ENCODE measurements around the gene RIN3. TPM values are rescaled to one million over a fixed set of nuclear protein-coding genes. Genes with fewer than 3 reads are reported as not detected.
A peak's percentile ranks its signal among the peaks of the same experiment; 100 is the strongest.

RIN3 gene
- total RNA-seq, 1 donor from 2014 or later, result 2.9 TPM

GRCh38 chr14:92513966-92514843 is 624 bp downstream of the RIN3 start:
- TF ChIP-seq CTCF (IDR thresholded peaks at IDR 0.05; ENCODE audit: insufficient read depth, low read length, severe bottlenecking), result no peak
- FAIRE-seq (no peak), DNase-seq (ENCODE audit: low read depth) (no peak)
- peak overlapping the region; percentile 67 for H3K4me3 ChIP-seq (ENCODE audit: low read depth, low read length)
- no peaks in the 10 kb centered on the region for H3K36me3 ChIP-seq (ENCODE audit: control insufficient read depth, insufficient read depth, low read length)
- no peaks in the 10 kb centered on the region for H3K27me3 ChIP-seq (ENCODE audit: control insufficient read depth, insufficient read depth, low read length)

DNA sequence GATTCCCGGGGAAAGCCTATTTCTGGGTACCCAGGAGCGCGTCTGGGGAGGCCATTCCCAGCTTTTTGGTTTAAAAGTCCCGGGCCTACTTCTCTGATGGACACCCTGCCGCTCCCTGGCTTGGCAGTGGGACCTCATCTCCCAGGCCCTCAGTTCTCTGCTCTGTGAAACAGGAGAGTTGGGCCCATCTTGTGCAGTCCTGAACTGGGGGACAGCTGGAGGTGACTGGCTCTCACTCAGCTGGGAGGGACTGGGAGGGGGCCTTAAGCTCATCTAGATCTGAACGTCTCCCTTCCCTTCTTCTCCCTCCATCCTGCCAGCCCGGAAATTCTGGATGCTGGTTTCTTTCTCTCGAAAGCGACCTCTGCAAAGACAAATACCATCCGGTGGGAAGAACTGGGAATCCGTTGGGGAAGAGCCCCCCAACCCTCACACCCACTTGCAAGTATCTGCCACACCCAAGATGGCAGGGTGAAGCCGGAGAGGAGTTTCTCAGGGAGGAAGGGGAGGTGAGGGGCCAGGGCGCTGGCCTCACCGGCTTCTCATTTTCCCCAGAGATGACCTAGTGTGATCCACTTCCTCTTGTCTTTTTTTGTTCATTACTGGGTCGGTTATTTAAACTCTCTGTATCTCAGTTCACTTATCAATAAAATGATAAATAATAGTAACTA is 1.4 kb downstream of the RIN3 start:
- no peak for FAIRE-seq
- Histone ChIP-seq H3K27me3 (ENCODE audit: control insufficient read depth, insufficient read depth, low read length) (no peaks in the 10 kb centered on the region), H3K4me3 (ENCODE audit: low read depth, low read length) (no peak overlapping the region), H3K36me3 (ENCODE audit: control insufficient read depth, insufficient read depth, low read length) (no peaks in the 10 kb centered on the region)
- no peak for DNase-seq (ENCODE audit: low read depth)
- no peak for TF ChIP-seq CTCF (IDR thresholded peaks at IDR 0.05; ENCODE audit: insufficient read depth, low read length, severe bottlenecking)

GRCh38 chr14:92515546-92516343 is 2.2 kb downstream of the RIN3 start:
- Histone ChIP-seq H3K4me3 (ENCODE audit: low read depth, low read length) (no peak overlapping the region), H3K27me3 (ENCODE audit: control insufficient read depth, insufficient read depth, low read length) (no peaks in the 10 kb centered on the region)
- FAIRE-seq, result no peak

GRCh38 chr14:92516344-92516965 is 2.9 kb downstream of the RIN3 start:
- FAIRE-seq (no peak), DNase-seq (ENCODE audit: low read depth) (no peak)
- TF ChIP-seq CTCF (IDR thresholded peaks at IDR 0.05; ENCODE audit: insufficient read depth, low read length, severe bottlenecking), result no peak
- Histone ChIP-seq H3K4me3 (ENCODE audit: low read depth, low read length) (no peak overlapping the region), H3K36me3 (ENCODE audit: control insufficient read depth, insufficient read depth, low read length) (no peaks in the 10 kb centered on the region), H3K27me3 (ENCODE audit: control insufficient read depth, insufficient read depth, low read length) (no peaks in the 10 kb centered on the region)

More at GRCh38 chr14:92515546-92516343, 2.2 kb downstream of the RIN3 start:
- DNase-seq (ENCODE audit: low read depth), result no peak
- TF ChIP-seq CTCF (IDR thresholded peaks at IDR 0.05; ENCODE audit: insufficient read depth, low read length, severe bottlenecking), result no peak
- H3K36me3 ChIP-seq (ENCODE audit: control insufficient read depth, insufficient read depth, low read length), result no peaks in the 10 kb centered on the region

DNA sequence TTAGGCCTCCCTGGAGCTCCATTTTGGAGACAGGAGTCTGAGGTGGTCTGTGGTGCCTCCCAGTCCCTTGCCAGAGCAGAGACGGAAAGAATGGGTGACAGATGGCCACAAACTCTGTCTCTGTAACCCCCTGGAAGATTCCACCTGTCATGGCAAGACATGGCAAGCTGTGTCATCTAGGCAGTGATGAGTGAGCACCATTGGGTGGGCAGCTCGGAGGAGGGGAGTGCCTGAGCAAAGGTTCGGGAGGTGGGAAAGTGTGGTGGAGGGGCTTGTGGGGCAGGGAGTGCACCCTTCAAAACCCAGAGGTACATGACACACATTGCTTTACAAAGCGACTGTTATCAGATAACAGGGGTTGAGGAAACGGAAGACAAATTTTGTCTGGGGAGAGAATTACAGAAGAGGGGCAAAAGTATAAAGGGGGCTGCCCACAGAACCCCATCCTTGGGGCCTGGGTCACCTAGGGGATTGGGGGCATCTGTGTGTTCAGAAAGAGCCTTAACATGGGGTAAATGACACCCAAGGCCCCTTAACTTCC is 3.5 kb downstream of the RIN3 start:
- H3K36me3 ChIP-seq (ENCODE audit: control insufficient read depth, insufficient read depth, low read length), result no peaks in the 10 kb centered on the region
- no peak for TF ChIP-seq CTCF (IDR thresholded peaks at IDR 0.05; ENCODE audit: insufficient read depth, low read length, severe bottlenecking)
- DNase-seq (ENCODE audit: low read depth) (no peak), FAIRE-seq (no peak)
- H3K4me3 ChIP-seq (ENCODE audit: low read depth, low read length), result no peak overlapping the region
- no peaks in the 10 kb centered on the region for H3K27me3 ChIP-seq (ENCODE audit: control insufficient read depth, insufficient read depth, low read length)
